Neuronal stem cell (in vitro differentiated cells): ENCODE results near the gene MSS51.

ENCODE experiments used
- DNase-seq: peaks from one replicate; pipeline ENCODE4 v3.0.0-alpha.2; 2013; ENCODE audit warnings: low spot score
- H2AFZ ChIP-seq: one replicate; pipeline ENCODE4 v1.6.1; 2013; ENCODE audit warnings: mild to moderate bottlenecking, low read length, inconsistent platforms
- H2AK5ac ChIP-seq: 2 replicates; pipeline ENCODE4 v1.6.1; 2013; ENCODE audit warnings: low read depth, mild to moderate bottlenecking, inconsistent platforms, low read length, moderate library complexity, mixed read lengths
- H2BK120ac ChIP-seq: 2 replicates; pipeline ENCODE4 v1.6.1; 2013; ENCODE audit warnings: low read depth, mild to moderate bottlenecking, inconsistent platforms, low read length, moderate library complexity, mixed read lengths
- H2BK12ac ChIP-seq: one replicate; pipeline ENCODE4 v1.6.1; 2013; ENCODE audit warnings: low read length, inconsistent platforms
- H2BK15ac ChIP-seq: 2 replicates; pipeline ENCODE4 v1.6.1; 2013; ENCODE audit warnings: mild to moderate bottlenecking, low read length, inconsistent platforms, mixed read lengths
- H2BK5ac ChIP-seq: one replicate; pipeline ENCODE4 v1.6.1; 2013; ENCODE audit warnings: inconsistent platforms, mild to moderate bottlenecking, low read length, moderate library complexity
- H3K14ac ChIP-seq: one replicate; pipeline ENCODE4 v1.6.1; 2013; ENCODE audit warnings: low read length, inconsistent platforms
- H3K18ac ChIP-seq: 2 replicates; pipeline ENCODE4 v1.6.1; 2013; ENCODE audit warnings: low read length, inconsistent platforms
- H3K23ac ChIP-seq: 2 replicates; pipeline ENCODE4 v1.6.1; 2013; ENCODE audit warnings: low read depth, mild to moderate bottlenecking, mixed read lengths, low read length, inconsistent platforms; ENCODE audit not compliant: poor library complexity
- H3K27ac ChIP-seq: replicated peaks from 3 replicates; pipeline ENCODE4 v1.5.1; 2013; ENCODE audit warnings: low read length, inconsistent platforms
- H3K27me3 ChIP-seq, 3 experiments: 2 replicates each; pipeline ENCODE4 v1.6.1; 2013; ENCODE audit warnings: low read length in 3 of 3, mild to moderate bottlenecking in 2 of 3, inconsistent platforms in 1 of 3, low read depth in 1 of 3, mixed read lengths in 1 of 3, moderate library complexity in 1 of 3; ENCODE audit not compliant: control insufficient read depth in 3 of 3, insufficient read depth in 3 of 3
- H3K36me3 ChIP-seq, 2 donors: replicated peaks in 1 of 2; 2 replicates each; pipeline ENCODE4 v1.6.1; 2013; ENCODE audit warnings: low read length in 2 of 2; ENCODE audit not compliant: control insufficient read depth in 2 of 2, insufficient read depth in 2 of 2
- H3K4ac ChIP-seq: 2 replicates; pipeline ENCODE4 v1.6.1; 2013; ENCODE audit warnings: inconsistent platforms, mild to moderate bottlenecking, low read length, moderate library complexity
- H3K4me1 ChIP-seq, 2 donors: 1 replicate in 1 of 2; 2 replicates in 1 of 2; pipeline ENCODE4 v1.6.1; 2013; ENCODE audit warnings: low read length in 2 of 2, low read depth in 1 of 2; ENCODE audit not compliant: control insufficient read depth in 2 of 2, insufficient read depth in 1 of 2
- H3K4me2 ChIP-seq: one replicate; pipeline ENCODE4 v1.6.1; 2013; ENCODE audit warnings: mild to moderate bottlenecking, low read length, inconsistent platforms; ENCODE audit not compliant: insufficient read depth, poor library complexity, severe bottlenecking
- H3K4me3 ChIP-seq, 2 donors: 2 replicates each; pipeline ENCODE4 v1.5.1; 2013; ENCODE audit warnings: low read length in 2 of 2, mild to moderate bottlenecking in 2 of 2, inconsistent platforms in 1 of 2, moderate library complexity in 1 of 2
- H3K79me1 ChIP-seq: one replicate; pipeline ENCODE4 v1.6.1; 2013; ENCODE audit warnings: low read depth, mild to moderate bottlenecking, inconsistent platforms, low read length, moderate library complexity
- H3K9ac ChIP-seq: one replicate; pipeline ENCODE4 v1.6.1; 2013; ENCODE audit warnings: mild to moderate bottlenecking, low read depth, low read length, inconsistent platforms; ENCODE audit not compliant: poor library complexity
- H3K9me3 ChIP-seq, 2 donors: replicated peaks in 1 of 2; 2 replicates each; pipeline versions ENCODE3 to v1.6.1; 2013; ENCODE audit warnings: low read length in 2 of 2, mild to moderate bottlenecking in 2 of 2, inconsistent platforms in 1 of 2, low read depth in 1 of 2, mixed read lengths in 1 of 2, moderate library complexity in 1 of 2; ENCODE audit not compliant: control insufficient read depth in 2 of 2, insufficient read depth in 1 of 2
- H4K8ac ChIP-seq: one replicate; pipeline ENCODE4 v1.6.1; 2013; ENCODE audit warnings: low read depth, mild to moderate bottlenecking, inconsistent platforms, low read length, moderate library complexity
- H4K91ac ChIP-seq: one replicate; pipeline ENCODE4 v1.6.1; 2013; ENCODE audit warnings: low read length, low read depth, mild to moderate bottlenecking, inconsistent platforms; ENCODE audit not compliant: poor library complexity
- WGBS, 2 donors: extraction: QIAGEN DNeasy Blood & Tissue Kit; methylation state at CpG; one replicate each; pipeline ENCODE4 v1.1.7; 2013; ENCODE audit warnings: missing lambda C conversion rate in 2 of 2, mixed read lengths in 1 of 2; ENCODE audit not compliant: insufficient read length in 2 of 2, insufficient replicate concordance in 1 of 2; ENCODE audit errors: extremely low coverage in 2 of 2; 5-methylcytosine and 5-hydroxymethylcytosine counted together

MSS51 gene

DNA sequence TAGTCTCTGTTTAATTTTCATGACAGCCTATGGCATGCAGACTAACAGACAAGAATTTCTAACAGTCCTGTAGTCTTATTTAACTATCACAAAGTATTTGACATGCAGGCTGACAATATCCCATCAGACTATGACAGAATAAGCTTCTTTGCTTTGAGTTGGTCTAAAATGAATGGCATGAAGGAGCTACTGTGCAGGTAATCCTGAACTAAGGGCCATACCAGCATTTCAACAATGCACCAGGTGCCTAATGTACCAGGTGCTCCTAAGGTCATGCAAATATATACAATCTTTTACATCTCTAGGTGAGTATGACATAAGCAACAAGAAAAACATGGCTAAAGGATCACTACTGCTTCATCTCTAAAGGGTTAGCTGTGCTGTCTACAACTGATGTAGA, 13.6 kb upstream of the MSS51 start:
- Histone ChIP-seq H3K27ac (no peak overlapping the region), H3K18ac (no peak overlapping the region), H3K79me1 (no peaks in the 10 kb centered on the region), H3K23ac (no peak overlapping the region), H3K4me1 (no peaks in the 10 kb centered on the region), H3K14ac (no peak overlapping the region), H3K4me3 (no peak overlapping the region), H2BK120ac (no peak overlapping the region), H3K9me3 (no peaks in the 10 kb centered on the region), H3K27me3 (no peaks in the 10 kb centered on the region), H4K91ac (no peak overlapping the region), H3K4ac (no peak overlapping the region), H2AK5ac (no peak overlapping the region), H4K8ac (no peak overlapping the region), H2BK12ac (no peak overlapping the region), H2AFZ (no peak overlapping the region), H3K36me3 (peaks cover 1 to 52% of the 10 kb centered on the region in 2 donors), H2BK5ac (no peak overlapping the region), H2BK15ac (no peak overlapping the region), H3K9ac (no peak overlapping the region), H3K4me2 (no peak overlapping the region)
- DNase-seq, result no peak

DNA sequence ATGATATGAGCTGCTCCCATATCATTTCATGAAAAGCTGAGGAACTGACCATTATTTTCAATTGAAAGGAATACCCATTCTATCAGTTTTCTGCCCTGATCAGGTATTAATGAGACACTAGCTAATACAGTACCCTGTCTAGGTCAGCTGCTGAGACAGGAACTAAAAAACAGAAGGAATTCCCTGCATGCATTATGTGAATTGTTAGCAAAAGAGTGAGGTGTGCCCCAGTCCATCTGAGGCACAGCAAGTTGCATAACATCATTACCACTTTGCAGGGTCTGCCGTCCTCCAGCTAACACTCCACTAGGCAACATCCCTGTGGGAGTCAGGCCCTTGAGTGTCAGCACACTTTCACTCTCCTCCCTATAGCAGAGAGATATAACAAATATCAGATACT, 11.1 kb upstream of the MSS51 start:
- H3K4me2 ChIP-seq, result no peak overlapping the region
- no peak overlapping the region for H2AFZ ChIP-seq
- no peak overlapping the region for H3K27ac ChIP-seq
- no peak overlapping the region for H3K4me3 ChIP-seq
- no peak overlapping the region for H2AK5ac ChIP-seq
- H3K36me3 ChIP-seq, result peaks cover 1 to 70% of the 10 kb centered on the region in 2 donors
- no peaks in the 10 kb centered on the region for H3K9me3 ChIP-seq
- no peak overlapping the region for H4K91ac ChIP-seq
- H3K79me1 ChIP-seq, result no peaks in the 10 kb centered on the region
- no peak overlapping the region for H2BK12ac ChIP-seq
- no peaks in the 10 kb centered on the region for H3K4me1 ChIP-seq
- H3K27me3 ChIP-seq, result no peaks in the 10 kb centered on the region
- H4K8ac ChIP-seq, result no peak overlapping the region
- DNase-seq, result no peak
- H3K14ac ChIP-seq, result no peak overlapping the region
- H2BK5ac ChIP-seq, result no peak overlapping the region
- H2BK120ac ChIP-seq, result no peak overlapping the region
- no peak overlapping the region for H3K9ac ChIP-seq
- H3K4ac ChIP-seq, result no peak overlapping the region
- H2BK15ac ChIP-seq, result no peak overlapping the region
- no CpG with 5 or more reads among the region's 1 CpG for WGBS, 2 donors
- H3K18ac ChIP-seq, result no peak overlapping the region
- H3K23ac ChIP-seq, result no peak overlapping the region

DNA sequence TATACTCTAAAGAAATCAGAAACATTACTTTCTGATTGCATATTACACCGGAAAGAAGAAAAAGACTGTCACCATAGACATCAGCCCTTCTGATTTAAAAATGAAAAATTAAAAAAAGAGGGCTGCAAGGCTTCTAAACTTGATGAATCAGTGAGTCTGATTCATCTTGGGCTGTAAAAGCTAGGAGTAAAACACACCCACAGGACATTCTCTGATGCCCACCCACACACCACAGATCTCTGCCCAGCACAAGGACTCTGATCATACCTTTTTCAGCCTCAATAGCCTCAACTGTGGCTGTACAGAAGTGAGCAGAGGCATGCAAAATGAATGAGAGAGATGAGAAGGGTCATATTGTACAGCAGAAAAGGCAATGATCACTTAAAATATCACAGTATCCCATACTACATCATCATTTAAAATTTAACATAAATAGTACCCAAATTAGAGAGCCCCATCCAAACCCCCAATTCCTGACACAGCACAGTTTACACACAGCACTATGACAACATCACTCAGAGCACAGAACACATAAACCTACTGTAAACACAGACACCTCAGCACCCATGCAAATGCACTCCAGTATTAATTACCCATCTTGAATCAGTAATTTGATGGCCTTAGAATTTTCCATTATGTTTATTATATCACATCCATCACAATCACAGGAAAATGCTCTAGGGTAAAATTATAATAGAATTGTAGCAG, 6.4 kb upstream of the MSS51 start:
- H4K91ac ChIP-seq, result no peak overlapping the region
- no peak overlapping the region for H4K8ac ChIP-seq
- WGBS, 2 donors, result no CpG with 5 or more reads among the region's 1 CpG
- H2BK120ac ChIP-seq, result no peak overlapping the region
- H3K9ac ChIP-seq, result no peak overlapping the region
- H3K27ac ChIP-seq, result no peak overlapping the region
- no peak for DNase-seq
- no peaks in the 10 kb centered on the region for H3K27me3 ChIP-seq
- H3K36me3 ChIP-seq, result peaks cover 7 to 77% of the 10 kb centered on the region in 2 donors
- no peak overlapping the region for H3K18ac ChIP-seq
- H2AK5ac ChIP-seq, result no peak overlapping the region
- no peak overlapping the region for H2BK5ac ChIP-seq
- no peak overlapping the region for H3K23ac ChIP-seq
- H3K4me1 ChIP-seq, result no peaks in the 10 kb centered on the region
- H3K4me2 ChIP-seq, result no peak overlapping the region
- H2AFZ ChIP-seq, result no peak overlapping the region
- H3K9me3 ChIP-seq, result no peaks in the 10 kb centered on the region
- H3K4ac ChIP-seq, result no peak overlapping the region
- H3K14ac ChIP-seq, result no peak overlapping the region
- H3K79me1 ChIP-seq, result no peaks in the 10 kb centered on the region
- H3K4me3 ChIP-seq, result no peak overlapping the region
- H2BK12ac ChIP-seq, result no peak overlapping the region
- no peak overlapping the region for H2BK15ac ChIP-seq

DNA sequence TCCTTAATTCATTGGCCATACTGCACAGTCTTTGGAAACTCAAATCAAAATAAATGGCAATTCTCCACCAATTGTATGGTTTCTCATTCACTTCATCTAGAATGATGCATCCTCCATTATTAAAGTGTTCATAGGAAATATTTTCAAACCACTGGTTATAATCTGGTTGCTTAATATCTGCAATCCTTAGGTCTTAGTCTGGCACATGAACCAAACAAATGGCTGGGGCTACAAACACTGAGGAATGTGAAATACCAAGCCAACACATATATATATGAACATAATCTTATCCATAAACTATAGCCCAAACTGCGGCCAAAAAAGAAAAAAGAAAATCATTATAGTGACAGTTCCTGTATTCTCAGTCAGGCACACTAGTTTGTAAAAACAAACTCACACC, 5.7 kb upstream of the MSS51 start:
- no peak overlapping the region for H2BK5ac ChIP-seq
- H2AFZ ChIP-seq, result no peak overlapping the region
- no peak overlapping the region for H2BK12ac ChIP-seq
- H3K4ac ChIP-seq, result no peak overlapping the region
- no peaks in the 10 kb centered on the region for H3K4me1 ChIP-seq
- H3K79me1 ChIP-seq, result no peaks in the 10 kb centered on the region
- H3K23ac ChIP-seq, result no peak overlapping the region
- no peak overlapping the region for H4K8ac ChIP-seq
- no peak overlapping the region for H2BK15ac ChIP-seq
- no peak overlapping the region for H3K18ac ChIP-seq
- no peak overlapping the region for H3K4me2 ChIP-seq
- no peaks in the 10 kb centered on the region for H3K9me3 ChIP-seq
- DNase-seq, result no peak
- H2AK5ac ChIP-seq, result no peak overlapping the region
- H3K27ac ChIP-seq, result no peak overlapping the region
- no peak overlapping the region for H3K9ac ChIP-seq
- H3K4me3 ChIP-seq, result no peak overlapping the region
- WGBS, 2 donors, result no CpG with 5 or more reads among the region's 1 CpG
- H3K14ac ChIP-seq, result no peak overlapping the region
- H4K91ac ChIP-seq, result no peak overlapping the region
- H3K27me3 ChIP-seq, result no peaks in the 10 kb centered on the region
- H3K36me3 ChIP-seq, result peaks cover 6 to 76% of the 10 kb centered on the region in 2 donors
- no peak overlapping the region for H2BK120ac ChIP-seq
